SK-N-SH (cell line): Measurements from ENCODE around the gene CADPS2. TPM values are rescaled to one million over a fixed set of nuclear protein-coding genes. Genes with fewer than 3 reads are reported as not detected.

ENCODE experiments used
- CTCF ChIA-PET: fragments of 300-600, 350-600 bp; formaldehyde crosslinking; extraction: SDS; loops from one replicate; lab custom pipeline; 2021; lab: Yijun Ruan, JAX
- POLR2A ChIA-PET: fragments of 350-600 bp; sonication (Branson Sonifier 250); formaldehyde crosslinking; extraction: SDS; loops from one replicate; lab custom pipeline; 2020; ENCODE audit warnings: antibody characterized with exemption, inconsistent platforms; lab: Yijun Ruan, JAX
- DNase-seq: peaks from one replicate; pipeline ENCODE4 v3.0.0; 2012
- H2AFZ ChIP-seq: fragments of 200-600 bp; sonication (generic); 2 replicates; pipeline ENCODE4 v1.8.1; 2016; ENCODE audit warnings: antibody characterized with exemption, mild to moderate bottlenecking, low read depth
- H3F3A ChIP-seq: fragments of 200-600 bp; sonication (generic); replicated peaks from 2 replicates; pipeline ENCODE3; 2016; ENCODE audit warnings: antibody characterized with exemption, mild to moderate bottlenecking; ENCODE audit not compliant: insufficient read depth
- H3K27ac ChIP-seq, 2 experiments: fragments of 200-500 bp in 1 of 2; fragments of 200-600 bp in 1 of 2; sonication (Bioruptor generic) in 1 of 2; sonication (generic), shearing (Covaris generic) in 1 of 2; 2 replicates each; pipeline versions ENCODE4 v1.5.1 to v1.6.1; 2014 to 2016; ENCODE audit warnings: low read depth in 2 of 2, inconsistent platforms in 1 of 2, low read length in 1 of 2, mild to moderate bottlenecking in 1 of 2, mixed read lengths in 1 of 2
- H3K27me3 ChIP-seq: fragments of 200-600 bp; sonication (generic), shearing (Covaris generic); 2 replicates; pipeline ENCODE4 v1.6.1; 2016; ENCODE audit warnings: mixed run types; ENCODE audit not compliant: insufficient read depth
- H3K36me3 ChIP-seq, 2 experiments: fragments of 200-500 bp in 1 of 2; fragments of 200-600 bp in 1 of 2; sonication (Bioruptor generic) in 1 of 2; sonication (generic) in 1 of 2; replicated peaks in 1 of 2; 2 replicates each; pipeline versions ENCODE3 to v1.5.1; 2014 to 2016; ENCODE audit warnings: low read length in 1 of 2, mild to moderate bottlenecking in 1 of 2; ENCODE audit not compliant: insufficient read depth in 2 of 2, control insufficient read depth in 1 of 2
- H3K4me1 ChIP-seq, 2 experiments: fragments of 200-500 bp in 1 of 2; fragments of 200-600 bp in 1 of 2; sonication (Bioruptor generic) in 1 of 2; sonication (generic), shearing (Covaris generic) in 1 of 2; 2 replicates each; pipeline versions ENCODE4 v1.5.1 to v1.6.1; 2014 to 2016; ENCODE audit warnings: low read depth in 1 of 2, low read length in 1 of 2, mixed run types in 1 of 2; ENCODE audit not compliant: insufficient read depth in 2 of 2, control insufficient read depth in 1 of 2
- H3K4me2 ChIP-seq: fragments of 200-600 bp; sonication (generic), shearing (Covaris generic); 2 replicates; pipeline ENCODE4 v1.6.1; 2017; ENCODE audit warnings: mixed run types
- H3K4me3 ChIP-seq, 2 experiments: fragments of 200-500 bp in 1 of 2; fragments of 200-600 bp in 1 of 2; sonication (Bioruptor generic) in 1 of 2; sonication (generic), shearing (Covaris generic) in 1 of 2; 2 replicates each; pipeline versions ENCODE4 v1.5.1 to v1.8.1; 2014 to 2016; ENCODE audit warnings: low read depth in 2 of 2, inconsistent platforms in 1 of 2, low read length in 1 of 2, mild to moderate bottlenecking in 1 of 2, mixed read lengths in 1 of 2, moderate library complexity in 1 of 2
- H3K79me2 ChIP-seq: fragments of 200-600 bp; sonication (generic); 2 replicates; pipeline ENCODE4 v1.8.1; 2017; ENCODE audit warnings: mild to moderate bottlenecking; ENCODE audit not compliant: insufficient read depth
- H3K9ac ChIP-seq: fragments of 200-600 bp; sonication (generic); 2 replicates; pipeline ENCODE4 v1.6.1; 2017; ENCODE audit warnings: mixed run types
- H3K9me2 ChIP-seq: fragments of 200-600 bp; sonication (generic); 2 replicates; pipeline ENCODE4 v1.6.1; 2017; ENCODE audit warnings: mixed run types
- H3K9me3 ChIP-seq: fragments of 200-600 bp; sonication (generic); 2 replicates; pipeline ENCODE4 v1.6.1; 2017; ENCODE audit warnings: mixed run types, mild to moderate bottlenecking, moderate library complexity
- H4K20me1 ChIP-seq: fragments of 200-600 bp; sonication (generic); 2 replicates; pipeline ENCODE4 v1.6.1; 2017; ENCODE audit warnings: mild to moderate bottlenecking, mixed run types; ENCODE audit not compliant: insufficient read depth
- EP300 ChIP-seq, 2 experiments: IDR thresholded peaks; 2 replicates each; pipeline versions ENCODE4 v1.4.0 to v1.6.1; 2012; ENCODE audit warnings: borderline replicate concordance in 1 of 2, low read depth in 1 of 2, low read length in 1 of 2
- EZH2phosphoT487 ChIP-seq: fragments of 200-600 bp; sonication (generic); IDR thresholded peaks from 2 replicates; pipeline ENCODE4 v1.6.1; 2017; ENCODE audit warnings: low read depth, mixed run types, mild to moderate bottlenecking, antibody characterized with exemption, moderate library complexity, borderline replicate concordance
- FOSL2 ChIP-seq: IDR thresholded peaks from 2 replicates; pipeline ENCODE4 v1.4.0; 2012; ENCODE audit warnings: low read depth, mild to moderate bottlenecking, moderate library complexity, borderline replicate concordance
- FOXM1 ChIP-seq: IDR thresholded peaks from 2 replicates; pipeline ENCODE4 v1.4.0; 2012; ENCODE audit warnings: low read depth, mild to moderate bottlenecking
- GABPA ChIP-seq: IDR thresholded peaks from 2 replicates; pipeline ENCODE4 v1.4.0; 2012; ENCODE audit warnings: low read depth, mild to moderate bottlenecking
- JUND ChIP-seq: IDR thresholded peaks from 2 replicates; pipeline ENCODE4 v1.4.0; 2012
- MXI1 ChIP-seq: IDR thresholded peaks from 2 replicates; pipeline ENCODE4 v1.6.1; 2012; ENCODE audit warnings: mild to moderate bottlenecking, low read depth, low read length, improper control_type of control experiment
- RAD21 ChIP-seq: IDR thresholded peaks from 2 replicates; pipeline ENCODE4 v1.6.1; 2012; ENCODE audit warnings: mild to moderate bottlenecking, low read length
- SIN3A ChIP-seq: IDR thresholded peaks from 2 replicates; pipeline ENCODE4 v1.6.1; 2012; ENCODE audit warnings: low read depth, mild to moderate bottlenecking, low read length, moderate library complexity, borderline replicate concordance
- SMC3 ChIP-seq: IDR thresholded peaks from 2 replicates; pipeline ENCODE4 v1.6.1; 2012; ENCODE audit warnings: low read depth, low read length, improper control_type of control experiment
- YY1 ChIP-seq: IDR thresholded peaks from 2 replicates; pipeline ENCODE4 v1.4.0; 2012; ENCODE audit warnings: low read depth, mild to moderate bottlenecking
- WGBS: methylation state at CpG from one replicate; pipeline ENCODE4 v1.1.6; 2017; ENCODE audit warnings: low lambda C conversion rate; 5-methylcytosine and 5-hydroxymethylcytosine counted together
- polyA plus RNA-seq, 3 experiments: library from polyadenylated mRNA; depleted of rRNA; stranded (reverse); fragments of >200 nt; gene quantifications; 2 replicates each; pipeline ENCODE4 v1.2.3, GENCODE V29; 2012
- TF ChIP-seq, protein P1 (sequence below): IDR thresholded peaks from 2 replicates; pipeline ENCODE4 v1.6.1; 2012; ENCODE audit warnings: mild to moderate bottlenecking, low read depth, low read length, moderate library complexity
- TF ChIP-seq, protein P2 (sequence below): IDR thresholded peaks from 2 replicates; pipeline ENCODE4; 2012
- TF ChIP-seq, protein P3 (sequence below): IDR thresholded peaks from 2 replicates; pipeline ENCODE4 v1.4.0; 2012; ENCODE audit warnings: low read depth, borderline replicate concordance
- TF ChIP-seq, protein P4 (sequence below): IDR thresholded peaks from 2 replicates; pipeline ENCODE4 v1.4.0; 2012; ENCODE audit warnings: low read depth, borderline replicate concordance
- TF ChIP-seq, protein P5 (sequence below): fragments of 200-600 bp; sonication (generic); IDR thresholded peaks from 2 replicates; pipeline ENCODE4 v1.6.1; 2017; ENCODE audit warnings: antibody characterized with exemption, mild to moderate bottlenecking, moderate library complexity

The CADPS2 gene
- polyA plus RNA-seq, 1 of the 3 experiments (the other 2 are of a cell fraction) = 0.05 TPM

DNA sequence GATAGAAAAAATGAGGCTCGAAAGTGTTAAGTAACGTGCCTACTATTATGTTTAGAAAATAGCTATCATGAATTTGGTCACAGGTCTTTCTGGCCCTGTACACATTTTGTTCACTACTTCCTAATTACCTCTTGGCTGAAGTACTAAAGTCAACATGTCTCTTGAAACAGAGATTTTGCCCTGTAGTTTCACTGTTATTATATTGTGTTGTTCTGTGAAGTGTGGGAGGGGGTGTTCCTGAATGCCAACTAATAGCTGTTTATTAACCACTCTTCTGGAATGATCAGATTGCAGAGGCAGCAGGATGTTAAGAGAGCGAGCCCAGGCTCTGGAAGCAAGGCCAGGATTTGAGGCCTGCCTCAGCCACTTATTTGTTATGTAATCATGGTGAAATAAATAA lies 259.5 kb downstream of the CADPS2 start (continued):
- TF ChIP-seq, protein P1, sequence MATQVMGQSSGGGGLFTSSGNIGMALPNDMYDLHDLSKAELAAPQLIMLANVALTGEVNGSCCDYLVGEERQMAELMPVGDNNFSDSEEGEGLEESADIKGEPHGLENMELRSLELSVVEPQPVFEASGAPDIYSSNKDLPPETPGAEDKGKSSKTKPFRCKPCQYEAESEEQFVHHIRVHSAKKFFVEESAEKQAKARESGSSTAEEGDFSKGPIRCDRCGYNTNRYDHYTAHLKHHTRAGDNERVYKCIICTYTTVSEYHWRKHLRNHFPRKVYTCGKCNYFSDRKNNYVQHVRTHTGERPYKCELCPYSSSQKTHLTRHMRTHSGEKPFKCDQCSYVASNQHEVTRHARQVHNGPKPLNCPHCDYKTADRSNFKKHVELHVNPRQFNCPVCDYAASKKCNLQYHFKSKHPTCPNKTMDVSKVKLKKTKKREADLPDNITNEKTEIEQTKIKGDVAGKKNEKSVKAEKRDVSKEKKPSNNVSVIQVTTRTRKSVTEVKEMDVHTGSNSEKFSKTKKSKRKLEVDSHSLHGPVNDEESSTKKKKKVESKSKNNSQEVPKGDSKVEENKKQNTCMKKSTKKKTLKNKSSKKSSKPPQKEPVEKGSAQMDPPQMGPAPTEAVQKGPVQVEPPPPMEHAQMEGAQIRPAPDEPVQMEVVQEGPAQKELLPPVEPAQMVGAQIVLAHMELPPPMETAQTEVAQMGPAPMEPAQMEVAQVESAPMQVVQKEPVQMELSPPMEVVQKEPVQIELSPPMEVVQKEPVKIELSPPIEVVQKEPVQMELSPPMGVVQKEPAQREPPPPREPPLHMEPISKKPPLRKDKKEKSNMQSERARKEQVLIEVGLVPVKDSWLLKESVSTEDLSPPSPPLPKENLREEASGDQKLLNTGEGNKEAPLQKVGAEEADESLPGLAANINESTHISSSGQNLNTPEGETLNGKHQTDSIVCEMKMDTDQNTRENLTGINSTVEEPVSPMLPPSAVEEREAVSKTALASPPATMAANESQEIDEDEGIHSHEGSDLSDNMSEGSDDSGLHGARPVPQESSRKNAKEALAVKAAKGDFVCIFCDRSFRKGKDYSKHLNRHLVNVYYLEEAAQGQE = no peak
- TF ChIP-seq YY1 (no peak), FOXM1 (no peak)
- TF ChIP-seq, protein P2, sequence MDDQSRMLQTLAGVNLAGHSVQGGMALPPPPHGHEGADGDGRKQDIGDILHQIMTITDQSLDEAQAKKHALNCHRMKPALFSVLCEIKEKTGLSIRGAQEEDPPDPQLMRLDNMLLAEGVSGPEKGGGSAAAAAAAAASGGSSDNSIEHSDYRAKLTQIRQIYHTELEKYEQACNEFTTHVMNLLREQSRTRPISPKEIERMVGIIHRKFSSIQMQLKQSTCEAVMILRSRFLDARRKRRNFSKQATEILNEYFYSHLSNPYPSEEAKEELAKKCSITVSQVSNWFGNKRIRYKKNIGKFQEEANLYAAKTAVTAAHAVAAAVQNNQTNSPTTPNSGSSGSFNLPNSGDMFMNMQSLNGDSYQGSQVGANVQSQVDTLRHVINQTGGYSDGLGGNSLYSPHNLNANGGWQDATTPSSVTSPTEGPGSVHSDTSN = no peak

DNA sequence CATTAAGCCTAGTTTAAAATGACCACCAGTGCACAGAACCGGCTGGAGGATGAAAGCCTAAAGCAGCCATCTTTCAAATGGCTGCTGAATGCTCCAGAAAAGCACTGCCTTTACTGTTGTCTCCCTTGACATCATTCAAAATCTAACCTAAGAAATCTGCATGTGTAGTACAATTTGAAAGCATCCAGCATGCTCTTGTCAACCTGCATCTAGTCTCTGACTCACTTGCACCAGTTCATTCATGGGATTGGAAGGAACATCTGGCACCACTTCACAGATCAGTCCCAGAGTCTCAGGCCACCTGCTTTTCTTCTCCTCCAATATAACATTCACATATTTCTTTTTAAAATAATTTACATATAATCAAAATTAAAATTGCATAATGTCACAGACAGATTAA lies 263.6 kb downstream of the CADPS2 start:
- POLR2A ChIA-PET = no interaction called here
- Histone ChIP-seq H3K9me3 (no peaks in the 10 kb centered on the region), H3K79me2 (no peaks in the 10 kb centered on the region), H3K4me1 (no peaks in the 10 kb centered on the region), H3F3A (no peaks in the 10 kb centered on the region), H3K9me2 (no peaks in the 10 kb centered on the region), H3K4me2 (no peak overlapping the region), H3K9ac (no peak overlapping the region), H3K36me3 (no peaks in the 10 kb centered on the region), H3K27me3 (no peaks in the 10 kb centered on the region), H3K27ac (no peak overlapping the region), H3K4me3 (no peak overlapping the region), H2AFZ (no peak overlapping the region), H4K20me1 (no peaks in the 10 kb centered on the region)
- CTCF ChIA-PET = no interaction called here
- 0% methylated on average over 1 of the region's 1 CpG for WGBS
- DNase-seq = no peak
- TF ChIP-seq, protein P1 = no peak
- TF ChIP-seq FOSL2 (no peak), JUND (no peak), GABPA (no peak), EZH2phosphoT487 (no peak), RAD21 (no peak), YY1 (no peak), EP300 (IDR thresholded peaks at IDR 0.05; ENCODE audit: borderline replicate concordance in 1 of 2, low read depth in 1 of 2, low read length in 1 of 2) (no peak), MXI1 (no peak), SIN3A (no peak), SMC3 (no peak)
- TF ChIP-seq, protein P3, sequence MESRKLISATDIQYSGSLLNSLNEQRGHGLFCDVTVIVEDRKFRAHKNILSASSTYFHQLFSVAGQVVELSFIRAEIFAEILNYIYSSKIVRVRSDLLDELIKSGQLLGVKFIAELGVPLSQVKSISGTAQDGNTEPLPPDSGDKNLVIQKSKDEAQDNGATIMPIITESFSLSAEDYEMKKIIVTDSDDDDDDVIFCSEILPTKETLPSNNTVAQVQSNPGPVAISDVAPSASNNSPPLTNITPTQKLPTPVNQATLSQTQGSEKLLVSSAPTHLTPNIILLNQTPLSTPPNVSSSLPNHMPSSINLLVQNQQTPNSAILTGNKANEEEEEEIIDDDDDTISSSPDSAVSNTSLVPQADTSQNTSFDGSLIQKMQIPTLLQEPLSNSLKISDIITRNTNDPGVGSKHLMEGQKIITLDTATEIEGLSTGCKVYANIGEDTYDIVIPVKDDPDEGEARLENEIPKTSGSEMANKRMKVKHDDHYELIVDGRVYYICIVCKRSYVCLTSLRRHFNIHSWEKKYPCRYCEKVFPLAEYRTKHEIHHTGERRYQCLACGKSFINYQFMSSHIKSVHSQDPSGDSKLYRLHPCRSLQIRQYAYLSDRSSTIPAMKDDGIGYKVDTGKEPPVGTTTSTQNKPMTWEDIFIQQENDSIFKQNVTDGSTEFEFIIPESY = no peak
- TF ChIP-seq, protein P4, sequence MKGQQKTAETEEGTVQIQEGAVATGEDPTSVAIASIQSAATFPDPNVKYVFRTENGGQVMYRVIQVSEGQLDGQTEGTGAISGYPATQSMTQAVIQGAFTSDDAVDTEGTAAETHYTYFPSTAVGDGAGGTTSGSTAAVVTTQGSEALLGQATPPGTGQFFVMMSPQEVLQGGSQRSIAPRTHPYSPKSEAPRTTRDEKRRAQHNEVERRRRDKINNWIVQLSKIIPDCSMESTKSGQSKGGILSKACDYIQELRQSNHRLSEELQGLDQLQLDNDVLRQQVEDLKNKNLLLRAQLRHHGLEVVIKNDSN = no peak
- TF ChIP-seq, protein P5, sequence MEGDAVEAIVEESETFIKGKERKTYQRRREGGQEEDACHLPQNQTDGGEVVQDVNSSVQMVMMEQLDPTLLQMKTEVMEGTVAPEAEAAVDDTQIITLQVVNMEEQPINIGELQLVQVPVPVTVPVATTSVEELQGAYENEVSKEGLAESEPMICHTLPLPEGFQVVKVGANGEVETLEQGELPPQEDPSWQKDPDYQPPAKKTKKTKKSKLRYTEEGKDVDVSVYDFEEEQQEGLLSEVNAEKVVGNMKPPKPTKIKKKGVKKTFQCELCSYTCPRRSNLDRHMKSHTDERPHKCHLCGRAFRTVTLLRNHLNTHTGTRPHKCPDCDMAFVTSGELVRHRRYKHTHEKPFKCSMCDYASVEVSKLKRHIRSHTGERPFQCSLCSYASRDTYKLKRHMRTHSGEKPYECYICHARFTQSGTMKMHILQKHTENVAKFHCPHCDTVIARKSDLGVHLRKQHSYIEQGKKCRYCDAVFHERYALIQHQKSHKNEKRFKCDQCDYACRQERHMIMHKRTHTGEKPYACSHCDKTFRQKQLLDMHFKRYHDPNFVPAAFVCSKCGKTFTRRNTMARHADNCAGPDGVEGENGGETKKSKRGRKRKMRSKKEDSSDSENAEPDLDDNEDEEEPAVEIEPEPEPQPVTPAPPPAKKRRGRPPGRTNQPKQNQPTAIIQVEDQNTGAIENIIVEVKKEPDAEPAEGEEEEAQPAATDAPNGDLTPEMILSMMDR = no peak
- TF ChIP-seq, protein P2 = no peak
